Sigmoid colon (tissue), 4 donors: ENCODE results near the gene DENND5B.

ENCODE experiments used
- CTCF ChIP-seq, 4 experiments: fragments of 450-650 bp in 3 of 4; fragments of 200-600 bp in 1 of 4; IDR thresholded peaks; one replicate each; pipeline ENCODE4 v1.5.1; 2016 to 2019; ENCODE audit warnings: antibody characterized with exemption in 4 of 4, mild to moderate bottlenecking in 3 of 4, moderate library complexity in 2 of 4
- EP300 ChIP-seq, 4 donors: sonication (generic); formaldehyde crosslinking; IDR thresholded peaks; one replicate each; pipeline ENCODE4 v1.6.1; 2017; ENCODE audit warnings: antibody characterized with exemption in 4 of 4
- POLR2A ChIP-seq, 2 donors: fragments of 450-650 bp; IDR thresholded peaks; one replicate each; pipeline ENCODE4 v1.6.1; 2016; ENCODE audit warnings: antibody characterized with exemption in 2 of 2, mild to moderate bottlenecking in 2 of 2, moderate library complexity in 2 of 2
- POLR2AphosphoS5 ChIP-seq, 4 donors: sonication (generic); formaldehyde crosslinking; IDR thresholded peaks; one replicate each; pipeline ENCODE4 v1.6.1; 2017; ENCODE audit warnings: antibody characterized with exemption in 4 of 4

GRCh38 chr12:31474751-31475150, 116.2 kb downstream of the DENND5B start:
- TF ChIP-seq CTCF (IDR thresholded peaks at IDR 0.05) (no peak), POLR2A (IDR thresholded peaks at IDR 0.05) (no peak), POLR2AphosphoS5 (IDR thresholded peaks at IDR 0.05) (no peak), EP300 (IDR thresholded peaks at IDR 0.05) (no peak)
